ENCODE data around the gene MYBPHL.

MYBPHL gene

GRCh38 chr1:109251277-109252166, 55.3 kb downstream of the MYBPHL start:
- no peak for DNase-seq (ENCODE audit: low read depth)

GRCh38 chr1:109250454-109251276, 56.1 kb downstream of the MYBPHL start:
- no peak for DNase-seq (ENCODE audit: low read depth)

GRCh38 chr1:109249654-109250401, 57.0 kb downstream of the MYBPHL start:
- DNase-seq (ENCODE audit: low read depth), result no peak

GRCh38 chr1:109248797-109249629, 57.8 kb downstream of the MYBPHL start, which contains the start of gene CELSR2:
Gene CELSR2 (plus strand): TSS chr1:109249539. CDS start chr1:109250080, 541 bp downstream.
- peak; percentile 11 for DNase-seq (ENCODE audit: low read depth)

GRCh38 chr1:109248444-109248796, 58.4 kb downstream of the MYBPHL start:
- no peak for DNase-seq (ENCODE audit: low read depth)

GRCh38 chr1:109247401-109248365, 59.1 kb downstream of the MYBPHL start:
- DNase-seq (ENCODE audit: low read depth), result no peak

- DNase-seq (ENCODE audit: low read depth), result no peak
These were observed 60.7 kb downstream of the MYBPHL start for GRCh38 chr1:109246141-109246551.

GRCh38 chr1:109243860-109244552, 62.8 kb downstream of the MYBPHL start:
- DNase-seq (ENCODE audit: low read depth), result no peak

- no peak for DNase-seq (ENCODE audit: low read depth)
These were observed 63.6 kb downstream of the MYBPHL start for GRCh38 chr1:109243221-109243620.

- no peak for DNase-seq (ENCODE audit: low read depth)
These were observed 64.4 kb downstream of the MYBPHL start for GRCh38 chr1:109242387-109242786.
